Breast epithelium (tissue), 3 donors: ENCODE results near the gene SNPH.

Experiments used
- POLR2A ChIP-seq: fragments of 450-650 bp; IDR thresholded peaks from one replicate; pipeline ENCODE4 v1.6.1; 2016; ENCODE audit warnings: antibody characterized with exemption, mild to moderate bottlenecking, moderate library complexity
- POLR2AphosphoS5 ChIP-seq, 3 donors: sonication (generic); formaldehyde crosslinking; IDR thresholded peaks; one replicate each; pipeline ENCODE4 v1.6.1; 2017; ENCODE audit warnings: antibody characterized with exemption in 3 of 3
- TF ChIP-seq, protein P1 (sequence below), 3 donors: fragments of 450-650 bp; IDR thresholded peaks; one replicate each; pipeline ENCODE4 v1.5.1; 2016 to 2017; ENCODE audit warnings: antibody characterized with exemption in 3 of 3, mild to moderate bottlenecking in 3 of 3, moderate library complexity in 3 of 3

DNA sequence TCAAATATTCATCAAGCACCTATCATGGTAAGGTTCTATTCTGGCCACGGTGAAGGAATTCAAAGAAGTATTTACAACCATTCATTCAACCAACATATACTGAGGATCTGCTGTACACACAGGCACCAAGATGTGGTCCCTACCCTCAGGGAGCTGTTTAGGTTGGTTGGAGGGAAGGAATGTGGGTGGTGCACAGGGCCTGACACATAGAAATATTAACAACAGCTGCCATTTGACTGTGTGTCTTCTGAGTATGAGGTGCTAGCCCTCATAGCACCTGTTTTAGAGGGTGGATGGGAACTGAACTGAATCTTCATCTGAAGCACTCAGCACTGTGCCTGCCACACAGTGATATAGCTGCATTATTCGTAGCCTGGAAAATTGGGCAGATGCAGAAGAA lies 7.3 kb downstream of the SNPH start:
- TF ChIP-seq, protein P1, sequence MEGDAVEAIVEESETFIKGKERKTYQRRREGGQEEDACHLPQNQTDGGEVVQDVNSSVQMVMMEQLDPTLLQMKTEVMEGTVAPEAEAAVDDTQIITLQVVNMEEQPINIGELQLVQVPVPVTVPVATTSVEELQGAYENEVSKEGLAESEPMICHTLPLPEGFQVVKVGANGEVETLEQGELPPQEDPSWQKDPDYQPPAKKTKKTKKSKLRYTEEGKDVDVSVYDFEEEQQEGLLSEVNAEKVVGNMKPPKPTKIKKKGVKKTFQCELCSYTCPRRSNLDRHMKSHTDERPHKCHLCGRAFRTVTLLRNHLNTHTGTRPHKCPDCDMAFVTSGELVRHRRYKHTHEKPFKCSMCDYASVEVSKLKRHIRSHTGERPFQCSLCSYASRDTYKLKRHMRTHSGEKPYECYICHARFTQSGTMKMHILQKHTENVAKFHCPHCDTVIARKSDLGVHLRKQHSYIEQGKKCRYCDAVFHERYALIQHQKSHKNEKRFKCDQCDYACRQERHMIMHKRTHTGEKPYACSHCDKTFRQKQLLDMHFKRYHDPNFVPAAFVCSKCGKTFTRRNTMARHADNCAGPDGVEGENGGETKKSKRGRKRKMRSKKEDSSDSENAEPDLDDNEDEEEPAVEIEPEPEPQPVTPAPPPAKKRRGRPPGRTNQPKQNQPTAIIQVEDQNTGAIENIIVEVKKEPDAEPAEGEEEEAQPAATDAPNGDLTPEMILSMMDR (IDR thresholded peaks at IDR 0.05), result no peak
- TF ChIP-seq POLR2AphosphoS5 (IDR thresholded peaks at IDR 0.05) (no peak), POLR2A (no peak)
